GM12891 (cell line): ENCODE data around the gene ZNF839.

Experiments
- POLR2A ChIP-seq: IDR thresholded peaks from 2 replicates; pipeline ENCODE4 v1.6.1; 2011; ENCODE audit warnings: low read depth, low read length, control low read depth
- TAF1 ChIP-seq: IDR thresholded peaks from 2 replicates; pipeline ENCODE4 v1.6.1; 2011; ENCODE audit warnings: low read depth, low read length, control low read depth

DNA sequence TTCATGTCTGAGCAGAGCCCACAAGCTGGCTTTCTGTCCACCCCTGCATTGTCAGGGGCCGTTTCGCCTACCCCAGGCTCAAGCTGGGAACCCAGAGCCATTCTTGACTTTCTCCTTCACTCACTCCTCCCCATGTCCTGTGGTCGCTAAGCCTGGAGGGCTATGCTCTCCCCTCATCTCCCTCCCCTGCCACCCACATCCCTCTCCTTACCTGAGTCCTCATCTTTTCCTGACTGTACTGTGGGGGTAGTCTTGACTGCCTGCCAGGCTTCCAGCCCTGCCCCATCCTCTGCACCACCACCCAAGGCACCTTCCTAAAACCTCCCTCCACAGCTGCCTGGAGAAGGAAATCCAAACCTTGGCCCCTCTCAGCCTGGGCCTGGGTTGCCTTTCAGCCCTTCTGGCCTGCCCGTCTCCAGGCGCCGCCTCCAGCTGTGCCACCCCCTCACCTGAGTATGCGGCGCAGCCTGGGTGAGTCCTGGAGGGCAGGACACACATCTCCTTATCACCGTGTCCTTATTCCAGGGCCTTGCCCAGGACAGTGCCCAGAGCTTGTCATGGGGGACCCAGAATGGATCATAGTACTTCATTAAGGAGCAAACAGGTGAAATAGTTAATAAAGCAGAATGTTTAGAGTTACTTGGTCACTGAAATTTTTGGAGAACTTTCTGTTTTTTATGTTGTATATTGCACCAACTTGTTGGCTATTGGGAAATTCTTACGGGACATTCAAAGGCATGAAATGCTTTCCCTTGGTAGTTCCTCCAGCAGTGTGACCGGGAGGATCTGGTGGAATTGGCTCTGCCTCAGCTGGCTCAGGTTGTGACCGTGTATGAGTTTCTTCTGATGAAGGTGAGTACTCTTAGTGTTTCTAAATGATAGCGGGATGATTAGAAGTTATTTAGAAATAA is 14.5 kb downstream of the ZNF839 start:
- TF ChIP-seq TAF1 (no peak), POLR2A (no peak)
